ENCODE results near the gene IMMP2L. TPM values are rescaled to one million over a fixed set of nuclear protein-coding genes. Genes with fewer than 3 reads are reported as not detected.

The IMMP2L gene
- total and polyA plus RNA-seq, 2 of the 4 experiments (the other 2 are of a cell fraction), result 5.8 to 9.3 TPM

- in situ Hi-C loops (cut with MboI; ENCODE audit: low sequenced_read_pairs) (no loop called here), intact Hi-C loops (cut with micrococcal nuclease) (no loop called here), dilution Hi-C loops (cut with HindIII; ENCODE audit: low sequenced_read_pairs, unreplicated experiment) (no loop called here)
- Histone ChIP-seq H3K56ac (ENCODE audit: extremely low read depth, insufficient read depth, low read length) (no peak overlapping the region), H3K4me3 (ENCODE audit: insufficient read depth, low read depth, low read length) (no peak overlapping the region), H3K9ac (ENCODE audit: low read depth, low read length) (no peak overlapping the region), H2BK120ac (ENCODE audit: low read depth, low read length) (no peak overlapping the region), H3K4ac (ENCODE audit: low read depth, low read length) (no peak overlapping the region), H3K18ac (ENCODE audit: low read depth, low read length) (no peak overlapping the region), H2BK20ac (ENCODE audit: low read depth, low read length) (no peak overlapping the region), H3K79me1 (ENCODE audit: low read depth in 1 of 2, low read length in 2 of 2) (no peaks in the 10 kb centered on the region), H3K36me3 (ENCODE audit: control insufficient read depth, insufficient read depth, low read length) (peaks cover 1% of the 10 kb centered on the region; the same call in 1 of the 2 replicates), H3K9me3 (ENCODE audit: control insufficient read depth, insufficient read depth, low read length) (no peaks in the 10 kb centered on the region), H2BK5ac (ENCODE audit: low read depth, low read length, poor library complexity, severe bottlenecking) (no peak overlapping the region), H3K23ac (ENCODE audit: low read depth, low read length) (no peak overlapping the region), H4K5ac (ENCODE audit: low read depth, low read length) (no peak overlapping the region), H3K4me1 (ENCODE audit: control insufficient read depth, insufficient read depth, low read length) (no peaks in the 10 kb centered on the region), H4K91ac (ENCODE audit: insufficient read depth, low read depth, low read length) (no peak overlapping the region), H3K14ac (replicated peaks; ENCODE audit: low read depth, low read length) (no peak overlapping the region), H2AK5ac (ENCODE audit: low read depth, low read length) (no peak overlapping the region), H3K9me1 (ENCODE audit: insufficient read depth, low read length) (no peaks in the 10 kb centered on the region), H4K8ac (ENCODE audit: low read depth in 2 of 2, low read length in 2 of 2) (no peak overlapping the region), H2BK15ac (ENCODE audit: low read depth, low read length) (no peak overlapping the region), H3K4me2 (ENCODE audit: low read depth, low read length) (no peak overlapping the region), H2AFZ (replicated peaks; ENCODE audit: low read length, poor library complexity) (no peak overlapping the region), H3K27me3 (ENCODE audit: control insufficient read depth, insufficient read depth, low read length) (no peaks in the 10 kb centered on the region), H3K27ac (ENCODE audit: insufficient read depth, low read length) (no peak overlapping the region), H4K20me1 (ENCODE audit: insufficient read depth, low read length) (no peaks in the 10 kb centered on the region), H2AK9ac (replicated peaks; ENCODE audit: low read depth, low read length, poor library complexity) (no peak overlapping the region)
- POLR2A ChIA-PET (ENCODE audit: unreplicated experiment), result no interaction called here
- no CpG with 5 or more reads among the region's 4 CpGs for WGBS, 2 experiments (ENCODE audit: extremely low coverage in 2 of 2, insufficient read length in 1 of 2)
- BruUV-seq (replicated peaks), result no TSS peak
- CTCF ChIA-PET, result no interaction called here
- DNase-seq (no peak), ATAC-seq (ENCODE audit: low read depth) (no peak)
- TF ChIP-seq BHLHE40 (IDR thresholded peaks at IDR 0.05; ENCODE audit: low read depth, low read length), result no peak
- no peak for TF ChIP-seq RCOR1 (IDR thresholded peaks at IDR 0.05; ENCODE audit: insufficient replicate concordance, low read length)
- no peak for TF ChIP-seq POLR2A (IDR thresholded peaks at IDR 0.05; ENCODE audit: low read depth, low read length)
- TF ChIP-seq FOS (IDR thresholded peaks at IDR 0.05; ENCODE audit: low read depth, low read length), result no peak
- no peak for TF ChIP-seq ELK1 (IDR thresholded peaks at IDR 0.05; ENCODE audit: borderline replicate concordance, low read depth, low read length)
- TF ChIP-seq MAZ (IDR thresholded peaks at IDR 0.05; ENCODE audit: borderline replicate concordance, low read depth, low read length), result no peak
Measured at GRCh38 chr7:111517549-111517951, 44.7 kb downstream of the IMMP2L start.
